Measurements from ENCODE around the gene UPF2. TPM values are rescaled to one million over a fixed set of nuclear protein-coding genes. Genes with fewer than 3 reads are reported as not detected.

Gene UPF2
- total and polyA plus RNA-seq, 2 donors (not counting 1 experiment from before 2014, with no cell fraction given): 8.9 to 60.0 TPM

GRCh38 chr10:11951695-11952094 is 90.9 kb downstream of the UPF2 start:
- H3K4me3 Mint-ChIP-seq: no peak overlapping the region
- Histone ChIP-seq H4K20me1 (ENCODE audit: control insufficient read depth, insufficient read depth, low read length, poor library complexity, severe bottlenecking) (no peaks in the 10 kb centered on the region), H3K36me3 (replicated peaks in 1 of 2; ENCODE audit: control extremely low read depth in 1 of 2, control insufficient read depth in 1 of 2, extremely low read depth in 1 of 2, insufficient read depth in 2 of 2, low read length in 1 of 2) (peaks cover 17 to 64% of the 10 kb centered on the region in 2 experiments), H3K27ac (ENCODE audit: low read length in 2 of 2) (no peak overlapping the region), H3K27me3 (replicated peaks in 1 of 4; ENCODE audit: control extremely low read depth in 1 of 4, control insufficient read depth in 3 of 4, insufficient read depth in 4 of 4, low read length in 3 of 4) (no peaks in the 10 kb centered on the region), H3K4me2 (replicated peaks; ENCODE audit: low read depth, low read length, poor library complexity, severe bottlenecking) (no peak overlapping the region), H2AFZ (ENCODE audit: insufficient read depth, low read depth, low read length, poor library complexity, severe bottlenecking) (no peak overlapping the region), H3K9me3 (ENCODE audit: control extremely low read depth in 1 of 3, control insufficient read depth in 2 of 3, insufficient read depth in 1 of 3, low read length in 2 of 3) (no peaks in the 10 kb centered on the region), H3K4me1 (ENCODE audit: control insufficient read depth in 2 of 2, insufficient read depth in 2 of 2, low read length in 2 of 2) (peaks cover 4 to 7% of the 10 kb centered on the region in 2 donors), H3K4me3 (ENCODE audit: control extremely low read depth in 1 of 5, extremely low read depth in 1 of 5, insufficient read depth in 1 of 5, low read depth in 2 of 5, low read length in 4 of 5) (no peak overlapping the region), H3K9ac (ENCODE audit: low read length) (no peak overlapping the region), H3K79me2 (ENCODE audit: control insufficient read depth, insufficient read depth, low read length) (no peaks in the 10 kb centered on the region)
- TF ChIP-seq, protein P1, sequence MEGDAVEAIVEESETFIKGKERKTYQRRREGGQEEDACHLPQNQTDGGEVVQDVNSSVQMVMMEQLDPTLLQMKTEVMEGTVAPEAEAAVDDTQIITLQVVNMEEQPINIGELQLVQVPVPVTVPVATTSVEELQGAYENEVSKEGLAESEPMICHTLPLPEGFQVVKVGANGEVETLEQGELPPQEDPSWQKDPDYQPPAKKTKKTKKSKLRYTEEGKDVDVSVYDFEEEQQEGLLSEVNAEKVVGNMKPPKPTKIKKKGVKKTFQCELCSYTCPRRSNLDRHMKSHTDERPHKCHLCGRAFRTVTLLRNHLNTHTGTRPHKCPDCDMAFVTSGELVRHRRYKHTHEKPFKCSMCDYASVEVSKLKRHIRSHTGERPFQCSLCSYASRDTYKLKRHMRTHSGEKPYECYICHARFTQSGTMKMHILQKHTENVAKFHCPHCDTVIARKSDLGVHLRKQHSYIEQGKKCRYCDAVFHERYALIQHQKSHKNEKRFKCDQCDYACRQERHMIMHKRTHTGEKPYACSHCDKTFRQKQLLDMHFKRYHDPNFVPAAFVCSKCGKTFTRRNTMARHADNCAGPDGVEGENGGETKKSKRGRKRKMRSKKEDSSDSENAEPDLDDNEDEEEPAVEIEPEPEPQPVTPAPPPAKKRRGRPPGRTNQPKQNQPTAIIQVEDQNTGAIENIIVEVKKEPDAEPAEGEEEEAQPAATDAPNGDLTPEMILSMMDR (IDR thresholded peaks at IDR 0.05): no peak
- no peak for TF ChIP-seq EZH2 (IDR thresholded peaks at IDR 0.05; ENCODE audit: borderline replicate concordance, insufficient read depth, low read depth, low read length, poor library complexity, severe bottlenecking)
- H3K27me3 Mint-ChIP-seq: no peaks in the 10 kb centered on the region
- H3K9me3 Mint-ChIP-seq (ENCODE audit: insufficient read depth): peaks cover 3% of the 10 kb centered on the region
- H3K4me1 Mint-ChIP-seq: peaks cover 14% of the 10 kb centered on the region
- H3K27ac Mint-ChIP-seq: no peak overlapping the region
- intact Hi-C loops (cut with micrococcal nuclease): no loop called here
- WGBS (ENCODE audit: insufficient coverage): 92% methylated on average over 2 of the region's 5 CpGs
- ChIA-PET POLR2A (no interaction called here), CTCF (interaction anchor here (0.6 kb wide), 2 partner anchors 100 to 135 kb away, joined by 3 to 4 read pairs; no protein-coding TSS in a partner anchor)
- DNase-seq (no peak), ATAC-seq (ENCODE audit: low read depth) (no peak)

DNA sequence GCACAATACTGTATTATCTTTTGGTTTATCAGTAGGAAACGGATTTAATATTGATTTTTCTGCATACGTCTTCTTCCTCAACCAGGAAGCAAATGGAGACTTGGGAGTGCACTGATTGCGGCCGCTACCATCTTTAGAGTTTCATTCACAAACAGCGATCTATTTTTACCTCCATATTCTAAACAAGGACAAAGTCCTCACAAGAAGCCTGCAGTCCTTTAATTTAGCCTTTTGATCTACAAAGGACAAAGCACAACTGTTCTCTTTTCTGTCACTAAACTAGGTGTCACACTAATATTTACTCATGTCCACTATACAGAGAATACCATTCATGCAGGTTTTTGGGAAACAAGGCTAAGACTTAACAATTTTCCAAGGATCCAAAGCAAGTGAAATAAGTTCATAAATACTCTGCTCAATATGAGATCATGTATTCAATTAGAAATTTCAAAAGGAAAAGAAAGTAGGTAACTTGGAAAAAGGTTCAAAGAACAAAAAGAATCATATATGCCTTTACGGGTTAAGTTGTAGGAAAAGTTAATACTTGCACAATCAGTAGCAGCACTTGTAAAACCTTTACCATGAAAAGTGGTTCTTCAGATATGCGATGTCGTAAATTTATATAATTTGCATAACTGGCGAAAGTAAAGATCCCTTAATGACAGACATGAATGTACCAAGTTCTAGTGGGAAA is 92.1 kb downstream of the UPF2 start:
- H3K4me1 ChIP-seq (ENCODE audit: control insufficient read depth in 2 of 2, insufficient read depth in 2 of 2, low read length in 2 of 2): peaks cover 4 to 7% of the 10 kb centered on the region in 2 donors
- POLR2A ChIA-PET: no interaction called here
- WGBS (ENCODE audit: insufficient coverage): 94% methylated on average over 4 of the region's 9 CpGs
- CTCF ChIA-PET: no interaction called here
- no peaks in the 10 kb centered on the region for H4K20me1 ChIP-seq (ENCODE audit: control insufficient read depth, insufficient read depth, low read length, poor library complexity, severe bottlenecking)
- H3K4me2 ChIP-seq (replicated peaks; ENCODE audit: low read depth, low read length, poor library complexity, severe bottlenecking): no peak overlapping the region
- no peaks in the 10 kb centered on the region for H3K9me3 ChIP-seq (ENCODE audit: control extremely low read depth in 1 of 3, control insufficient read depth in 2 of 3, insufficient read depth in 1 of 3, low read length in 2 of 3)
- no peaks in the 10 kb centered on the region for H3K79me2 ChIP-seq (ENCODE audit: control insufficient read depth, insufficient read depth, low read length)
- H2AFZ ChIP-seq (ENCODE audit: insufficient read depth, low read depth, low read length, poor library complexity, severe bottlenecking): no peak overlapping the region
- H3K4me3 ChIP-seq (ENCODE audit: control extremely low read depth in 1 of 5, extremely low read depth in 1 of 5, insufficient read depth in 1 of 5, low read depth in 2 of 5, low read length in 4 of 5): no peak overlapping the region
- H3K4me3 Mint-ChIP-seq: no peak overlapping the region
- H3K27me3 Mint-ChIP-seq: no peaks in the 10 kb centered on the region
- H3K27ac ChIP-seq (ENCODE audit: low read length in 2 of 2): no peak overlapping the region
- ATAC-seq (ENCODE audit: low read depth): no peak
- H3K9ac ChIP-seq (ENCODE audit: low read length): no peak overlapping the region
- no peaks in the 10 kb centered on the region for H3K27me3 ChIP-seq (replicated peaks in 1 of 4; ENCODE audit: control extremely low read depth in 1 of 4, control insufficient read depth in 3 of 4, insufficient read depth in 4 of 4, low read length in 3 of 4)
- peaks cover 14% of the 10 kb centered on the region for H3K4me1 Mint-ChIP-seq
- DNase-seq: no peak
- intact Hi-C loops (cut with micrococcal nuclease): no loop called here
- H3K27ac Mint-ChIP-seq: no peak overlapping the region
- TF ChIP-seq EZH2 (IDR thresholded peaks at IDR 0.05; ENCODE audit: borderline replicate concordance, insufficient read depth, low read depth, low read length, poor library complexity, severe bottlenecking): no peak
- TF ChIP-seq, protein P1 (IDR thresholded peaks at IDR 0.05): no peak
- peaks cover 18 to 60% of the 10 kb centered on the region in 2 experiments for H3K36me3 ChIP-seq (replicated peaks in 1 of 2; ENCODE audit: control extremely low read depth in 1 of 2, control insufficient read depth in 1 of 2, extremely low read depth in 1 of 2, insufficient read depth in 2 of 2, low read length in 1 of 2)
- H3K9me3 Mint-ChIP-seq (ENCODE audit: insufficient read depth): peaks cover 3% of the 10 kb centered on the region

All from B cell (primary cell).